ENCODE data around the gene BCL2L2. TPM values are rescaled to one million over a fixed set of nuclear protein-coding genes. Genes with fewer than 3 reads are reported as not detected.

The BCL2L2 gene
- total and polyA plus RNA-seq, 9 of the 15 experiments (the other 6 are each of a cell fraction or from before 2014, with no cell fraction given), result 2.6 to 32.5 (median 14.7) TPM

DNA sequence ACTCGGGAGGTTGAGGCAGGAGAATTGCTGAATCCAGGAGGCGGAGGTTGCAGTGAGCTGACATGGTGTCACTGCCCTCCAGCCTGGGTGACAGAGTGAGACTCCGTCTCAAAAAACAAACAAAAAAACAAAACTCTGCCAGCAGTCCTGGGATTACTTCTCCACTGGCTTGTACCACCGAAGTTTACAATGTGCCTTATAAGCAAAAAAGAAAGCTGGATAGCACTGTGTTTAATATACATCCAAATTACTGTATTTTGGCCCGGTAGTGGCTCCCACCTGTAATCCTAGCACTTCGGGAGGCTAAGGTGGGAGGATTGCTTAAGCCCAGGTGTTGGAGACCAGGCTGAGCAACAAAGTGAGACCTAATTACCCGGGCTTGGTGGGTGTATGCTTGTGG lies 37.4 kb upstream of the BCL2L2 start:
- no peaks in the 10 kb centered on the region for H3K79me2 ChIP-seq (ENCODE audit: control insufficient read depth, insufficient read depth, low read length)
- POLR2A ChIA-PET, result interaction anchor here (1.2 to 1.7 kb wide), 5 partner anchors 9 to 57 kb away, joined by 3 to 6 read pairs (median 4); no protein-coding TSS in a partner anchor

More for the DNA sequence above, 37.4 kb upstream of the BCL2L2 start:
- H3K4me2 ChIP-seq (ENCODE audit: insufficient read depth, low read length), result no peak overlapping the region
- no peak overlapping the region for H3K27ac ChIP-seq (ENCODE audit: extremely low read depth, low read depth, low read length)
- no TSS peak for BruUV-seq (replicated peaks)
- H3K9ac ChIP-seq (ENCODE audit: insufficient read depth in 1 of 2, low read depth in 2 of 2, low read length in 2 of 2), result no peak overlapping the region
- intact Hi-C loops (cut with micrococcal nuclease) (loop anchor here (10.0 kb wide), 1 partner anchor 494 kb away; no protein-coding TSS in a partner anchor), in situ Hi-C loops (cut with MboI) (loop anchor here (10.0 kb wide), 2 partner anchors 116 to 296 kb away; partner anchors contain the start of gene AP1G2)
- no peaks in the 10 kb centered on the region for H3K36me3 ChIP-seq (ENCODE audit: control insufficient read depth, insufficient read depth, low read length)
- no peaks in the 10 kb centered on the region for H3K27me3 ChIP-seq (ENCODE audit: control insufficient read depth in 2 of 2, insufficient read depth in 2 of 2, low read length in 2 of 2)
- H3K9me1 ChIP-seq (ENCODE audit: control insufficient read depth, insufficient read depth, low read length), result no peaks in the 10 kb centered on the region
- H4K20me1 ChIP-seq (replicated peaks; ENCODE audit: control insufficient read depth, insufficient read depth, low read length), result no peaks in the 10 kb centered on the region
- CTCF ChIA-PET (ENCODE audit: low intra/inter-chr PET ratio), result interaction anchor here (0.7 kb wide), 1 partner anchor 53 kb away, joined by 6 read pairs; no protein-coding TSS in a partner anchor
- DNase-seq (ENCODE audit: extremely low read depth in 1 of 4, low spot score in 3 of 4), result no peak
- no peak for FAIRE-seq
- H3K4me1 ChIP-seq (replicated peaks in 1 of 2; ENCODE audit: control insufficient read depth in 2 of 2, insufficient read depth in 2 of 2, low read length in 2 of 2), result peaks cover 2 to 3% of the 10 kb centered on the region in 2 experiments; a peak in 2 of 5 replicates
- WGBS (ENCODE audit: insufficient coverage, low coverage, missing lambda C conversion rate), result 69% methylated on average over 7 of the region's 7 CpGs
- H3K9me3 ChIP-seq (replicated peaks; ENCODE audit: control insufficient read depth, insufficient read depth, low read depth, low read length), result no peaks in the 10 kb centered on the region
- ATAC-seq, result no peak
- H2AFZ ChIP-seq (ENCODE audit: low read depth, low read length), result no peak overlapping the region; the same call in 1 of the 2 replicates
- no peak overlapping the region for H3K4me3 ChIP-seq
- no peak for TF ChIP-seq HNRNPH1 (optimal IDR thresholded peaks at IDR 0.05; ENCODE audit: low read depth, low read length)
- peak; percentile 69 for TF ChIP-seq ZNF316 (IDR thresholded peaks at IDR 0.05)
- peak; percentile 47; the same call in 1 of the 2 replicates for TF ChIP-seq C11orf30 (IDR thresholded peaks at IDR 0.05; ENCODE audit: low read depth)
- TF ChIP-seq, protein P1, sequence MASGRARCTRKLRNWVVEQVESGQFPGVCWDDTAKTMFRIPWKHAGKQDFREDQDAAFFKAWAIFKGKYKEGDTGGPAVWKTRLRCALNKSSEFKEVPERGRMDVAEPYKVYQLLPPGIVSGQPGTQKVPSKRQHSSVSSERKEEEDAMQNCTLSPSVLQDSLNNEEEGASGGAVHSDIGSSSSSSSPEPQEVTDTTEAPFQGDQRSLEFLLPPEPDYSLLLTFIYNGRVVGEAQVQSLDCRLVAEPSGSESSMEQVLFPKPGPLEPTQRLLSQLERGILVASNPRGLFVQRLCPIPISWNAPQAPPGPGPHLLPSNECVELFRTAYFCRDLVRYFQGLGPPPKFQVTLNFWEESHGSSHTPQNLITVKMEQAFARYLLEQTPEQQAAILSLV (tag; IDR thresholded peaks at IDR 0.05), result no peak
- no peak for TF ChIP-seq MAFK (IDR thresholded peaks at IDR 0.05; ENCODE audit: low read length)
- TF ChIP-seq XRCC5 (IDR thresholded peaks at IDR 0.05; ENCODE audit: low read depth, low read length), result no peak
- no peak for TF ChIP-seq ZNF561 (CRISPR knock-in tag; conservative IDR thresholded peaks at IDR 0.05)

Data from K562 (cell line).